ENCODE measurements around the gene ANAPC16.

The ANAPC16 gene

GRCh38 chr10:72226418-72227027 is 10.7 kb downstream of the ANAPC16 start:
- Histone ChIP-seq H3K27ac (ENCODE audit: low read length) (no peak overlapping the region), H3K9me3 (ENCODE audit: insufficient read depth, low read length, severe bottlenecking) (no peaks in the 10 kb centered on the region), H3K4me2 (ENCODE audit: insufficient read depth, low read length) (no peak overlapping the region), H3K4me3 (ENCODE audit: low read depth in 1 of 2, low read length in 2 of 2) (no peak overlapping the region), H3K36me3 (ENCODE audit: insufficient read depth, low read length) (peaks cover 57% of the 10 kb centered on the region), H3K4me1 (ENCODE audit: insufficient read depth, low read length) (peaks cover 5% of the 10 kb centered on the region; the same call in 1 of the 2 replicates), H3K79me2 (ENCODE audit: insufficient read depth, low read length) (peaks cover 87% of the 10 kb centered on the region), H2AFZ (ENCODE audit: low read depth, low read length) (no peak overlapping the region), H4K20me1 (ENCODE audit: insufficient read depth, low read length) (no peaks in the 10 kb centered on the region), H3K27me3 (ENCODE audit: insufficient read depth, low read length, poor library complexity) (no peaks in the 10 kb centered on the region), H3K9ac (ENCODE audit: low read depth, low read length) (no peak overlapping the region)
- DNase-seq: no peak
- no peak for ATAC-seq (ENCODE audit: insufficient read depth, low read depth)
- TF ChIP-seq EZH2 (IDR thresholded peaks at IDR 0.05; ENCODE audit: borderline replicate concordance, low read depth, low read length, severe bottlenecking): no peak
- TF ChIP-seq CTCF (IDR thresholded peaks at IDR 0.05; ENCODE audit: borderline replicate concordance, extremely low read depth, low read length, poor library complexity, severe bottlenecking): no peak

- no peak for ATAC-seq (ENCODE audit: insufficient read depth, low read depth)
- Histone ChIP-seq H2AFZ (ENCODE audit: low read depth, low read length) (no peak overlapping the region), H3K27ac (ENCODE audit: low read length) (peak overlapping the region; percentile 52; the same call in 1 of the 2 replicates), H3K9me3 (ENCODE audit: insufficient read depth, low read length, severe bottlenecking) (no peaks in the 10 kb centered on the region), H3K79me2 (ENCODE audit: insufficient read depth, low read length) (peaks cover 80% of the 10 kb centered on the region), H3K4me2 (ENCODE audit: insufficient read depth, low read length) (no peak overlapping the region), H3K36me3 (ENCODE audit: insufficient read depth, low read length) (peaks cover 60% of the 10 kb centered on the region), H4K20me1 (ENCODE audit: insufficient read depth, low read length) (no peaks in the 10 kb centered on the region), H3K27me3 (ENCODE audit: insufficient read depth, low read length, poor library complexity) (no peaks in the 10 kb centered on the region), H3K4me3 (ENCODE audit: low read depth in 1 of 2, low read length in 2 of 2) (no peak overlapping the region), H3K4me1 (ENCODE audit: insufficient read depth, low read length) (no peaks in the 10 kb centered on the region), H3K9ac (ENCODE audit: low read depth, low read length) (no peak overlapping the region)
- TF ChIP-seq CTCF (IDR thresholded peaks at IDR 0.05; ENCODE audit: borderline replicate concordance, extremely low read depth, low read length, poor library complexity, severe bottlenecking) (no peak), EZH2 (IDR thresholded peaks at IDR 0.05; ENCODE audit: borderline replicate concordance, low read depth, low read length, severe bottlenecking) (no peak)
- no peak for DNase-seq
Observed at GRCh38 chr10:72227826-72228225, 12.0 kb downstream of the ANAPC16 start.

GRCh38 chr10:72228318-72228751 is 12.5 kb downstream of the ANAPC16 start:
- Histone ChIP-seq H3K27me3 (ENCODE audit: insufficient read depth, low read length, poor library complexity) (no peaks in the 10 kb centered on the region), H3K4me3 (ENCODE audit: low read depth in 1 of 2, low read length in 2 of 2) (no peak overlapping the region), H4K20me1 (ENCODE audit: insufficient read depth, low read length) (no peaks in the 10 kb centered on the region), H3K36me3 (ENCODE audit: insufficient read depth, low read length) (peaks cover 63% of the 10 kb centered on the region), H3K27ac (ENCODE audit: low read length) (peak overlapping the region; percentile 52; the same call in 1 of the 2 replicates), H3K4me1 (ENCODE audit: insufficient read depth, low read length) (no peaks in the 10 kb centered on the region), H3K9ac (ENCODE audit: low read depth, low read length) (no peak overlapping the region), H3K9me3 (ENCODE audit: insufficient read depth, low read length, severe bottlenecking) (no peaks in the 10 kb centered on the region), H3K4me2 (ENCODE audit: insufficient read depth, low read length) (no peak overlapping the region), H2AFZ (ENCODE audit: low read depth, low read length) (no peak overlapping the region), H3K79me2 (ENCODE audit: insufficient read depth, low read length) (peaks cover 75% of the 10 kb centered on the region)
- DNase-seq (no peak), ATAC-seq (ENCODE audit: insufficient read depth, low read depth) (no peak)
- TF ChIP-seq EZH2 (IDR thresholded peaks at IDR 0.05; ENCODE audit: borderline replicate concordance, low read depth, low read length, severe bottlenecking) (no peak), CTCF (IDR thresholded peaks at IDR 0.05; ENCODE audit: borderline replicate concordance, extremely low read depth, low read length, poor library complexity, severe bottlenecking) (no peak)

Data from DND-41 (cell line).